Measurements from ENCODE around the gene ACE2. TPM values are rescaled to one million over a fixed set of nuclear protein-coding genes. Genes with fewer than 3 reads are reported as not detected.

The ACE2 gene
- total RNA-seq: under 0.01 and 0.09 TPM in 2 replicates

GRCh38 chrX:15600745-15601144 lies at the start of gene ACE2:
Gene ACE2, minus strand, starts transcription at chrX:15600960. Its CDS starts 49 bp downstream, at chrX:15600911.

Other genes with a start within 250 kb of the ACE2 start
- gene VEGFD, start 216.5 kb downstream of the ACE2 start, total RNA-seq: 0.14 and 0.46 TPM in 2 replicates
- 26.7 and 32.0 TPM in 2 replicates for gene PIR, start 107.6 kb downstream of the ACE2 start, total RNA-seq
- under 0.01 and 0.14 TPM in 2 replicates for gene BMX, start 100.2 kb downstream of the ACE2 start, total RNA-seq
- 0.18 and 0.28 TPM in 2 replicates for gene CLTRN, start 63.8 kb upstream of the ACE2 start, total RNA-seq
- 5.8 and 9.5 TPM in 2 replicates for gene CA5B, start 137.3 kb upstream of the ACE2 start, total RNA-seq
- 3.4 and 5.0 TPM in 2 replicates for gene ZRSR2, start 189.5 kb upstream of the ACE2 start, total RNA-seq

Measured in smooth muscle cell of bladder (primary cell).